HG02623 (cell line): ENCODE data around the gene TRAPPC2L.

Experiments used
- ATAC-seq: cut with Tn5 transposase; IDR thresholded peaks from one replicate; pipeline ENCODE4 v1.9.1; 2021; ENCODE audit warnings: moderate library complexity; ENCODE audit not compliant: unreplicated experiment

Gene TRAPPC2L

DNA sequence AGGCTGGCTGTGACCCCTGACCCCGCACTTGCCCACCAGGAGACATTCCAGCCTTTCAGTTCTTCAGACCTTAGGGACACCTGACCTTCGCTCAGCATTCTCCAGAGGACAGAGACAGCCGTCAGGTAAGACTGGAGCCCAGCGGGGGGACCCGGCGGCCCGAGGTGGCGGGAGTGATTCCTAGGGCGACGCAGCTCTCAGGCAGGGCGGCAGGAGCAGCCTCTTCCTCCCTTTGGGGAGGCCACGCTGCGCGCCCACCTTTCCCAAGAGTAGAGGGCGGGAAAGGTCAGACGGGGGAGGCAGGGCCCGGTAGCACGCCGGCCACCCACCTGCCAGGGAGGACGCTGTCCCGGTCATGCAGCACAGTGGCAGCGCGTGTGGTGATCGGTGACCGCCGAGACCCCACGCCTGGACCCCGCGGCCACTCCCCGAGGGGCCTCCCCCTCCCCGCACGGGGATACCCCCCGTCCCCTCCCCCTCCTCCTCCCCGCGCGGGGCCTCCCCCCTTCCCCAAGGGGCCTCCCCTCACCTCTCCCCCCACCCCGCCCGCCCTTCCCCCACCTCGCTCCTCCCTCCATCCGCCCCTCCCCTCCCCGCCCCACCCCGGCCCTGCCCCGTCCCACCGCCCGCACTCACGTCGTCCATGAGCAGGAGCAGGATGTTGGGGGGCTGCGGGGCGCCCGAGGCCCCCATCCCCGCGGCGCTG is 652 bp upstream of the TRAPPC2L start:
- ATAC-seq = peak; percentile 22

GRCh38 chr16:88857728-88858339 is 907 bp downstream of the TRAPPC2L start:
- no peak for ATAC-seq

DNA sequence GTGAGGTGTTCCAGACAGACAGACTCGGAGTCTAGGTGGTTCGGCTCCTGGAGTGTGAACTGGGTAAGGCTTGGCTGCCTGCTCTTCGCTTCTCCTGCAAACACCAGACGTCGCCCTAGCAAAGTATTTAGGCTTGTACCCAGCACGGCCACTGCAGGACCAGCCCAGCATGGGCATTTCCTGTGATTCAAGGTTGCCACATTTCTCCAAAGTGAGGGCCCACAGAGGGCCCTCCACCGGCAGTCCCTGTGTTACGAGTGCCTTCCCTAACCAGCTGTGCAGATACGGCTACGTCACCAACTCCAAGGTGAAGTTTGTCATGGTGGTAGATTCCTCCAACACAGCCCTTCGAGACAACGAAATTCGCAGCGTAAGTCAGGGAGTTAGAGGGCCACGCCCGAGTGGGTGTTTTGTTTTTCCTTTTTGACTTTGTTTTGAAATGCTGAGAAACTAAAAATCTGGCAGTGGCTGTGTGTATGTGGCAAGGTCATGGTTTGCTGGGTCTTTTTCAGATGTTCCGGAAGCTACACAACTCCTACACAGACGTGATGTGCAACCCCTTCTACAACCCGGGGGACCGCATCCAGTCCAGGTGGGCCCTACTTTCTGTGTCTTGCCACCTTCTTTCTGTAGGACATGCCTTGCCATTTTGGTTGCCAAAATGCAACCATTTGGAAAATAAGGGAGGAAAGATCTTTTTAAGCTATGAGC is 2.6 kb downstream of the TRAPPC2L start:
- no peak for ATAC-seq

DNA sequence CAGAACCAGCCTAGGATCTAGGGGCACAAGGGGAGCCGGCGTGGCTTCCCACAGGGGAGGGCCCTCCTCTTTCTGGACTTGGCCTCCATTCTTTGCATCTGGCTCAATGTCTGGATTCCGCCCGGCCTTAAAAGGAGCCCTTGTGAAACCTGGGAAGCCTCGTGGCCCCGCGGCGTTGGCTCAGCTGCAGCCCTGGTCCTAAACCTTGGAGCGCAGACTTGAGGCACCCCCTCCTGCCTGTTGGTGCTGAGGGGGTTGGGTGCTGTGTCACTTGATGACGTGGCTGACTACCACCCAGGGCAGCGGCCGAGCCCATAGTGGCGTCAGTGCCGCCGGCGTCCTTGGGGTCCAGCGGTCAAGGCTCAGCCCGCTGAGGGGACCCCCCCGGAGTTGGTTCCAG is 4.4 kb downstream of the TRAPPC2L start:
- no peak for ATAC-seq

DNA sequence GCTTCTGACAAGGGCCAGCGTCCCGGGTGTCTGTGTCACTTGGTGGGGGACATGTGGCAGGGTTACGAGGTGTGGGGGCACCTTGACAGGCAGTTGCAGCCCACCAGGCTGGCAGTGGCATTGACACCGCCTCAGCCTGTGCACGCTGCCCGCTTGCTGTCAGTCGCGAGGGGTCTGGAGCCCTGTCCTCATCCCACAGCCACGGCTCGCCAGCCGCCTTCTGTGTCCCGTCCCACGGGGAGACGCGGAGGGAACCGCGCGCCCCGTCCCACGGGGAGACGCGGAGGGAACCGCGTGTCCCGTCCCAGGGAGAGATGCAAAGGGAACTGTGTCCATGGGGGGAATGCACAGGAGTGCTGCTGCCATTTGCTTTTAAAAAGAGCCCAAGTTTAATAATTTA is 6.0 kb downstream of the TRAPPC2L start:
- ATAC-seq = no peak

- no peak for ATAC-seq
Observed at GRCh38 chr16:88863426-88863825, 6.5 kb downstream of the TRAPPC2L start.

DNA sequence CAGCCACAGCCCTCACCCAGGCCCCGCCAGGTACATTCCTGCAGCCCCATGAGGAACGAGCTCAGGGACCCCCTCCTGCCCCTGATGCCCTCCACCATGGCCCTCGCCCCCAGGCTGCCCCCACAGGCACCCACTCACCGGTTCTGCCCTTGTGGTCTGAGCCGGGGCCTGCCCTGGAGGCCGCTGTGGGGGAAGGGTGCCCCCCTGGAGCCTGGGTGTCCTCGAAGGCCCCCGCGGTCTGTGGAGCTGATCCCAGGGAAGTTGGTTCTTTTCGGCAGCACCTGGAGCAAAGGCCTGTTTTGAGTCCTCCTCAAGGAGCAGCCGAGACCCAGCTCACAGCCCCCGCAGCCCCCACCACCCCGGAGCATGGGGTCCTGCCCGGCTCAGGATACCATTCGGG is 7.2 kb downstream of the TRAPPC2L start:
- ATAC-seq = no peak

DNA sequence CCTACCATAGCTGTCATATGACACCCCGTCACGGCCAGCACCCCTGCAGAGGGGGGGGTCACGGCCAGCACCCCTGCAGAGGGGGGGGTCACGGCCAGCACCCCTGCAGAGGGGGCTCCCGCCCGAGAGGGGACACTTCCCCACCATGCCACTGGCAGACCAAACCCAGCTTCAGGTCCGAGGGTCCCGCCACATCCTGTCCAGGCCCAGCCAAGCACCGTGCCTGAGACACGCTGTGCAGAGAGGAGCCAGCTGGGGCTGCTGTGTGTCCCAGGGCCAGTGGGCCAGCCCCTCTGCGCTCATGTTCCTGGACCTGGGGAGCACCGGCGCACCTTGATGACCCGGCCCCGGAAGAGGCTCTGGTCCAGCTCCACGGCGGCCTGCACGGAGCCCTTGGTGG is 7.6 kb downstream of the TRAPPC2L start:
- ATAC-seq = no peak

DNA sequence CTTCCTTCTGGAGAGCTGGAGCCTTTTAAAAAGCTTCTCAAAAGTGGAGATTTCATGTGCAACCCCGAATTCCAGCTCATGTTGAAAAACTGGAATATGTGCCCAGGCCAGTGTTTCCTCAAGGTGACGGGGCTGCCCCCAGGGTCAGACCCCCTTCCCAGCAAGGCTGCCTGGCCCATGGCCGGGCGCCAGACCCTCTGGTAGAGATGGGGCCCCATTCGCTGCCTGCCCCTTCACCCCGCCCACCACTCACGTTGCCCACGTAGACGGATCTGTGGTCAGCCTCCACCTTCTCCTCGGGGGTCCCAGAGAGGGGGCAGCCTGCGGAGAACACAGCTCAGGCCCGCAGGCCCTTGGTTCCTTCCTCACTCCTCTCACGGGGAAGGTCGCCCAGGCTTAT is 8.4 kb downstream of the TRAPPC2L start:
- ATAC-seq = no peak

DNA sequence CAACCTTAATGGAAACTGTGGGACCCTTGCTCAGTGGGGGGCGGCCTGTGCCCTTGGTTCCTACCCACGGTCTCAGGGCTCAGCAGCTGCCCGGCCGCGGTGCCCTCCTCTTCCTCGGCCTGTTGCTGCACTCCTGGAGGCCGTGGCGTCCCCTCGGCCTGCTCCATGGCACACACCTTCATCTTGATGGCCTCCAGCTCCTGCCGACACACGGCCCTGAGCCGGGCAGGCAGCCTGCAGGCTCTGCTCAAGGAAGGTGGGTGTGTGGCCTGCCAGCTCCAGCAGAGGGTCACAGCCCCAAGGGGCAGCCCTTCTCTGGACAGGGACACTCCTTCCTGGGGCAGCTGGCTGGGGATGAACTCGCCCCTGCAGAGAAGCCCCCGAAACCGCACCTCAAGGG is 8.8 kb downstream of the TRAPPC2L start:
- ATAC-seq = no peak

DNA sequence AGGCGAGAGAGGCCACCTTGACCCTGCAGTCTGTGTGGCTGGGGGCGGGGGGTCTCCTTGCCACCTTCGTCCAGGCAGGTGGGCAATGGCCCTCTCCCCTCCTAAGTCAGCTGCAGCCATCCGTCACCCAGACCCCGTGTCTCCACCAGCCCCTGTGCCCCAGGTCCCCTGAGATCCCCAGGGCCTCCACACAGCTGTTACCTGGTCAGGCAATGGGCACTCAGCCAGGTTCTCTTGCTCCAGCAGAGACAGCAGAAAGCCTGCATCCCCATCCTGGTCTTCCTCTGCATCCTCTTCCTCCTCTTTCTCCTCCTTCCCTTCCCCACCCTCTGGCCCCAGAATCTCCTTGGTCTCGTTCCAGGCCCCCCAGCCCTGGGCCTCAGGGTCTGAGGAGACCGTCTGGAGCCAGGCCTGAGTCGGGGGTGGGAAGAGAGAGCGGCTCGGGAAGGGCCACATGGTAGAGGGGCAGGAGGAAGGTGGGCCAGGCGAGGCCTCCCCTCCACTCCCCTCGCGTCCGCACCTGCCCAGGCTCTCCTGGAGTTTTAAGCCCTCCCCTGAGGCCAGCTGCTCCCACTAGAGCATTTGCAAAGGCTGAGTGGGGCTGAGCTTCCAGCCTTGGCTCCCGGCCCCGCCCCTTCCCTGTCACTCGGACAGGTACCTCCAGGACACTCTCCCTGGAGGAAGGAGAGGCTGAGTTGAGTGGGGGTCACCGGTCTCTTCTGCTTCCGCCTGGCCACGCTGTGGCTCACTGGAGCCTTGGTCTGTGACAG is 9.4 kb downstream of the TRAPPC2L start, which contains the start of gene PABPN1L:
PABPN1L (minus strand) TSS at position 510 of the 770 bp plus-strand sequence; CDS start at position 456, 54 bp downstream.
- ATAC-seq = no peak

- ATAC-seq = no peak
Observed at GRCh38 chr16:88867581-88868246, 10.8 kb downstream of the TRAPPC2L start.

DNA sequence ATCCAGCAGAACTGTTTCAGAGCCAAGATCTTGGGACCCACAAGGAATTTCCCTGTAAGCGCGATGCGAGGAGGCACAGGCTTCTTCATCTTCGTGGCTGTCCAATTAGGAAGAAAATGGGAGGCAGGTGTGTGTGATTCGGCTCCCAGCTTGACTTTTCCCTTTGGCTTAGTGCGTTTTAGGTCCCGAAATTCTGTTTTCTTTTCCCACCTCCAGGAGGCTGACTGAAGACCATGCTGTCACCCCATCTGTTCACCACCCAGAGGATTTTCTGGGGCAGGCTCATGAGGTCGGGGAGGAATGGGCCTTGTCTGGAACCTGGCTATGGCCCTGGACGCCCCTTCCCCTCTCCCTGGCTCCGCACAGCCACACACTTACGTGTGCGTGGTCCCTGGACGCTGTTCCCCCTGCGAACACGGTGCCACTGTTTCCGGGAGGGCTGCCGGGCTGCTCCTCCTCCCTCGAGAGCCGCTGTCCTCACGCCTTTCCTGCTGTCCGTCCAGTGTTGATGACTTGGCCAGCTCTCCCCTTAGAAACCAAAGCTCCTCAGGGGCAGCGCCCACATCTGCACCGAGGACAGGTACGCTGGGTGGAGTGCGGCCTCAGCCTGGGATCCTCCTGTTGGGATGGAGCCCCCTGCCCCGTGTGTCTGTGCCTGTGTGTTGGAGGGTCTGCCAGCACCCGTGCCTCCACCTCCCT is 12.2 kb downstream of the TRAPPC2L start:
- no peak for ATAC-seq

GRCh38 chr16:88869673-88869980 is 12.7 kb downstream of the TRAPPC2L start:
- no peak for ATAC-seq

DNA sequence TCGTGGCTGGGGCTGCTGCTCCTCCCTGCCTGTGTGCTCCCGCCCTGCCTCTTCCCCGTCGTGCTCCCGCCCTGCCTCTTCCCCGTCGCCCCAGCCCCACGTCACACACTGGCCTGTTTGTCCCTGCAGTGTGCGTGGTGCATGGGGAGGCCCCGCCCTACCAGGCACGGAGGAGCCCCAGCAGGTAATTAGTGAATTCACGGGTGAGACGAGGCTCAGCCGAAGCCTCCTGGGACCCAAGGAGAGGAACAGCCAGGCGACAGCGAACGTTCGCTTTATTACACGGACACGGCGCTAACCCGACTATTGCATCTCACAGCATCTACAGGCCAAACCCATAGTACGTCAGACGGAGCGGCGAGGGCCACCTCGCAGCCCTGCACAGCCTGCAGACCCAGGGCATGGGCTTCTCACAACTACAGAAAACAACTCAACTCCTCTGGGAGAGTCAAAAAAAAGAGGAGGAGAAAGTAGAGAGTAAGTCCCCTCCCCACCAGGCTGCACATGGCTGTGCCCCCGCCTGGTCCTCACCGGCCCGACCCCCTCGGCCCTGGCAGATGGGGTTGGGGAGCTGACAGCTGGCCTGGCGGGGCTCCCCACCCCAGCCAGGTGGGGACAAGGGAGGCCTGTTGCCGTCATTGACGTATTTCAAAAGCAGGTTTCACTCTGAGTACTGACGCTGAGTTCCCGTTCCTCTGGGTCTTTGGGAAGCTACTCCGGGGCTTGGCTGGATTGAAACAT is 13.9 kb downstream of the TRAPPC2L start:
- ATAC-seq = no peak

DNA sequence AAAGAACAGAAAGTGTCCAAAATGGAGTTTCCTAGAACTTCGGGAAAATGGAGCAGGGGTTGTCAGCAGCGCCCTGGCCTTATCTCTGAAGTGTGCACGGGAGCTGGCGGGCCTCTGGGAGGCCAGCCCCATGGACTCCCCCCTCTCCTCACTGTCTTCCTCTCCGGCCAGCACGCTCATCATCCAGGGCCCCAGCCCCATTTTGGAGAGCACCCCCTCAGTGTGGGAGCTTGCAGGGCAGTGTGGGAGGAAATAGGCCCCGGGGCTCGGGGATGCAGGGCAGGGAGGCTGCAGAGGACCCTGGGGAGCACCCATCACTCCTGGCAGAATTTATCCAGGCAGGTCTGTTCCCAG is 14.4 kb downstream of the TRAPPC2L start:
- ATAC-seq = no peak

DNA sequence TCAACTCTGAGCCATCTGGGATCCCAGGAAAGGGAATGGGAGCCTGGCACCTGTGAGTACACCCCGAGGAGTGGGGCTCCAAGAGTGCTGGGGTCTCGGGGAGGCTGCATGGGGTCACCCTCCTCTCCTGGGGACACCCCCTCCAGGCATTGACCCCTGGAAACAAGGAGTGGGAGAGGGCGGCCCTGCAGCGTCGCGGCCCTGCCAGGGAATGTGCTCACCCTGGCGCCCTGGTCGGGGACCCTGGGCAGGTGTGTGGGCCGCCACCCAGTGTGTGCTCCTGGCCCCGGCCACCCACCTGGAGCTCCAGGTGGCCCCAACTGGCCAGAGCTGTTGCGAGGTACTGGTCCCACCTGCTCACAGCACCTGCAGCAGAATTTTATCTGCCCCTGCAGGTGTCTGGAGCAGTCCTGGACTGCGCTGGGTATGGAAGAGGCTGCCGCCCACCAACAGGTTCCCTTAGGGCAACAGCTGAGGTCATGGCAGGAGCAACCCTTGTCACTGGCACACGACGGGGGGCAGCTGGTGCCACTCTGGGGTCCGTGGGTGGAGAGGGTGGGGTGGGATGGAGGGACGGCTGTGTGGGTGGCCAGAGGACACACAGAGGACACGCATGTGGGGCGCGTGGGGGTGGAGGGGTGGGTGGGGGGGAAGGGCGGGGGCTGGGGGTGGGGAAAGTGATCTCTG is 14.9 kb downstream of the TRAPPC2L start:
- no peak for ATAC-seq

GRCh38 chr16:88872650-88873331 is 15.9 kb downstream of the TRAPPC2L start:
- ATAC-seq = no peak
